ENCODE results near the gene VPS35. TPM values are rescaled to one million over a fixed set of nuclear protein-coding genes. Genes with fewer than 3 reads are reported as not detected.

VPS35 gene
- polyA plus RNA-seq, 2 of the 4 experiments (the other 2 are of a cell fraction) = 82.3 to 85.5 TPM

DNA sequence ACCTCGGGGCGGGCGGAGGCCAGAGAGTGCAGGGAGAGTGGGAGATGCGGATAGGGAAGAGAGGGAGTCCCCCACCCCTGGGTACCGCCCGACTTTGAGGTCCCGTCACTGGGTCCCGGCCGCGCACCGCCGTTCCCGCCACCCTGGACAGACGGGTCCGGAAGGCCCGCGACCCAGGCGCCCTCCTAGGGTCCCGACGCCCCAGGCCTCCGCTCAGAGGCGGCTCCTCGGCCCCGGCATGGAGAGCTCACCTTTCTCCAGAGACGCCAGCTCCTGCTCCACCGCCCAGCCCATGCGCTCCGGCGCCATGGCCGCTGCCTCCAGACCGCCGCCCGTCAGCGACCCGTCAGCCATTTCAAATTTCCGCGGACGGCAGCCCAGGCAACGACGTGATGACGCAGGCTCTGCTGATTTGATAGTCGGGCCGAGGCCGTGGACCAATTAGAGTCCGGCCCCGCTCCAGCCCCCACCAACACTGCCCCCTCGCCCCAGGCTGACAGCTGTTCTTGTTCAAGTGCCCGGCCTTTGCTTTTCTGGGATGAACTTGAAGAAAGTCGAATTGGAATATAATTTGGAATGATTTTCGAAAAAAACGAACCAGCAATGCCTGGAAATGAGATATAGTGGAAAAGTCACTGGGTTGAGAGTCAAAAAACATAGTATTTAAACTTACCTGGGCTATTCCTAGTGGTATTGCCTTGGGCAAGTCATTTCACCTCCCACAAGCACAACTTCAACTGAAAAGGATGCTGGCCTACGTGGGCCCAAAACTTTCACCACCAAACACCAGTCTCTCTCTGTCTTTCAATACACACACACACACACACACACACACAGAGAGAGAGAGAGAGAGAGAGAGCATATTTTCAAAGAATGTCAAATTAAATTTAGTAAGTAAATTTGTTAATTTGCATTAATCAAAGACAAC is 67.7 kb downstream of the VPS35 start, which contains the start of gene SHCBP1 (continued):
- TF ChIP-seq, protein P1, sequence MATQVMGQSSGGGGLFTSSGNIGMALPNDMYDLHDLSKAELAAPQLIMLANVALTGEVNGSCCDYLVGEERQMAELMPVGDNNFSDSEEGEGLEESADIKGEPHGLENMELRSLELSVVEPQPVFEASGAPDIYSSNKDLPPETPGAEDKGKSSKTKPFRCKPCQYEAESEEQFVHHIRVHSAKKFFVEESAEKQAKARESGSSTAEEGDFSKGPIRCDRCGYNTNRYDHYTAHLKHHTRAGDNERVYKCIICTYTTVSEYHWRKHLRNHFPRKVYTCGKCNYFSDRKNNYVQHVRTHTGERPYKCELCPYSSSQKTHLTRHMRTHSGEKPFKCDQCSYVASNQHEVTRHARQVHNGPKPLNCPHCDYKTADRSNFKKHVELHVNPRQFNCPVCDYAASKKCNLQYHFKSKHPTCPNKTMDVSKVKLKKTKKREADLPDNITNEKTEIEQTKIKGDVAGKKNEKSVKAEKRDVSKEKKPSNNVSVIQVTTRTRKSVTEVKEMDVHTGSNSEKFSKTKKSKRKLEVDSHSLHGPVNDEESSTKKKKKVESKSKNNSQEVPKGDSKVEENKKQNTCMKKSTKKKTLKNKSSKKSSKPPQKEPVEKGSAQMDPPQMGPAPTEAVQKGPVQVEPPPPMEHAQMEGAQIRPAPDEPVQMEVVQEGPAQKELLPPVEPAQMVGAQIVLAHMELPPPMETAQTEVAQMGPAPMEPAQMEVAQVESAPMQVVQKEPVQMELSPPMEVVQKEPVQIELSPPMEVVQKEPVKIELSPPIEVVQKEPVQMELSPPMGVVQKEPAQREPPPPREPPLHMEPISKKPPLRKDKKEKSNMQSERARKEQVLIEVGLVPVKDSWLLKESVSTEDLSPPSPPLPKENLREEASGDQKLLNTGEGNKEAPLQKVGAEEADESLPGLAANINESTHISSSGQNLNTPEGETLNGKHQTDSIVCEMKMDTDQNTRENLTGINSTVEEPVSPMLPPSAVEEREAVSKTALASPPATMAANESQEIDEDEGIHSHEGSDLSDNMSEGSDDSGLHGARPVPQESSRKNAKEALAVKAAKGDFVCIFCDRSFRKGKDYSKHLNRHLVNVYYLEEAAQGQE (IDR thresholded peaks at IDR 0.05) = peak; percentile 40; the same call in 1 of the 2 replicates
- no peak for TF ChIP-seq FOSL2 (IDR thresholded peaks at IDR 0.05)
- TF ChIP-seq FOSL2 (CRISPR knock-in tag; IDR thresholded peaks at IDR 0.05) = no peak
- TF ChIP-seq, protein P2, sequence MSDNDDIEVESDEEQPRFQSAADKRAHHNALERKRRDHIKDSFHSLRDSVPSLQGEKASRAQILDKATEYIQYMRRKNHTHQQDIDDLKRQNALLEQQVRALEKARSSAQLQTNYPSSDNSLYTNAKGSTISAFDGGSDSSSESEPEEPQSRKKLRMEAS (IDR thresholded peaks at IDR 0.05) = 0 out of 2 replicates have a peak, but pooled peaks have one; percentile 15
- TF ChIP-seq, protein P3, sequence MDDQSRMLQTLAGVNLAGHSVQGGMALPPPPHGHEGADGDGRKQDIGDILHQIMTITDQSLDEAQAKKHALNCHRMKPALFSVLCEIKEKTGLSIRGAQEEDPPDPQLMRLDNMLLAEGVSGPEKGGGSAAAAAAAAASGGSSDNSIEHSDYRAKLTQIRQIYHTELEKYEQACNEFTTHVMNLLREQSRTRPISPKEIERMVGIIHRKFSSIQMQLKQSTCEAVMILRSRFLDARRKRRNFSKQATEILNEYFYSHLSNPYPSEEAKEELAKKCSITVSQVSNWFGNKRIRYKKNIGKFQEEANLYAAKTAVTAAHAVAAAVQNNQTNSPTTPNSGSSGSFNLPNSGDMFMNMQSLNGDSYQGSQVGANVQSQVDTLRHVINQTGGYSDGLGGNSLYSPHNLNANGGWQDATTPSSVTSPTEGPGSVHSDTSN (IDR thresholded peaks at IDR 0.05) = 0 out of 2 replicates have a peak, but pooled peaks have one; percentile 2
- TF ChIP-seq POLR2A (IDR thresholded peaks at IDR 0.05; ENCODE audit: low read length) = peak; percentile 53
- TF ChIP-seq KDM5A (IDR thresholded peaks at IDR 0.05) = peak; percentile 89

DNA sequence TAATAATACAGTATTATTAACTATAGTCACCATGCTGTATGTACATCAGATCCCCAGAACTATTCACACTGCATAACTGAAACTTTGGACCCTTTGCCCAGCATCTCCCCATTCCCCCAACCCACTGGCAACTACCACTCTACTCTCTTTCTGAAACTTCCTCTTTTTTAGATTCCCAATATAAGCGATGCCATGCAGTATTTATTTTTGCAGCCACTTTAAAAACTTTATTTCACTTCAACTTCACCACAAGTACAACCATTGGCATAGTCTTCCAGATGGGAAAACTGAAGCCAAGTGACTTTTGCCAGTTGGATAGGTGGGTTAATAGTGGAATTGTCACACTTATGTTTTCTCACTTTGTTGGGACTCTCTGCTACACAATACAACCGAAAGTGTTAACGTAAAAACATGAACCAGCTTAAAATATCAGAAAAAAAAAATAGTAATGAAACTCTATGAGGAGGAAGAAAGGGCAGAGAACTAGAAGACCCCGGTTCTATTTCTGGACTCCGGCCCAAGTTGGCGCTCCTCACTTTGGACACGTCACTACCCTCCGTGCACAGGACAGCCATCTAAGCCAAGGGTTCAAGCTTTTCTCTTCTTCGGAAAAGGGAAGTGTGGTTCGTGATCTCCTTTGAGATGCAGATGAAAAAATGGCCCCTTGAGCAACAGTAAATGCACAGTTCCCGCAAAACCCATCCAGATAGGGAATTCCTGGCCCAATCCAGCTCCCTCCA is 68.5 kb downstream of the VPS35 start:
- FAIRE-seq = no peak
- CTCF ChIA-PET = interaction anchor here (0.7 to 5.8 kb wide), 3 partner anchors 9 to 66 kb away, joined by 4 to 28 read pairs (median 5); no protein-coding TSS in a partner anchor
- H3K9me3 ChIP-seq = no peaks in the 10 kb centered on the region

More for the DNA sequence above, 68.5 kb downstream of the VPS35 start:
- WGBS (ENCODE audit: missing lambda C conversion rate) = 6% methylated on average over 11 of the region's 11 CpGs
- Histone ChIP-seq H3K4me3 (peak overlapping the region; percentile 68), H3K4me1 (0 out of 3 replicates have a peak, but pooled peaks cover 3% of the 10 kb centered on the region), H3K27ac (peak overlapping the region; percentile 61 to 87; a peak in 5 of 6 replicates), H3K4me2 (peak overlapping the region; percentile 63)
- ATAC-seq = peak; percentile 2 to 14; a peak in 2 of 6 replicates
- POLR2A ChIA-PET = no interaction called here
- peak; percentile 7 to 19 for DNase-seq (ENCODE audit: low read depth in 1 of 2, low spot score in 1 of 2)
- TF ChIP-seq CHD2 (IDR thresholded peaks at IDR 0.05; ENCODE audit: low read length, partially characterized antibody) = no peak
- TF ChIP-seq, protein P4, sequence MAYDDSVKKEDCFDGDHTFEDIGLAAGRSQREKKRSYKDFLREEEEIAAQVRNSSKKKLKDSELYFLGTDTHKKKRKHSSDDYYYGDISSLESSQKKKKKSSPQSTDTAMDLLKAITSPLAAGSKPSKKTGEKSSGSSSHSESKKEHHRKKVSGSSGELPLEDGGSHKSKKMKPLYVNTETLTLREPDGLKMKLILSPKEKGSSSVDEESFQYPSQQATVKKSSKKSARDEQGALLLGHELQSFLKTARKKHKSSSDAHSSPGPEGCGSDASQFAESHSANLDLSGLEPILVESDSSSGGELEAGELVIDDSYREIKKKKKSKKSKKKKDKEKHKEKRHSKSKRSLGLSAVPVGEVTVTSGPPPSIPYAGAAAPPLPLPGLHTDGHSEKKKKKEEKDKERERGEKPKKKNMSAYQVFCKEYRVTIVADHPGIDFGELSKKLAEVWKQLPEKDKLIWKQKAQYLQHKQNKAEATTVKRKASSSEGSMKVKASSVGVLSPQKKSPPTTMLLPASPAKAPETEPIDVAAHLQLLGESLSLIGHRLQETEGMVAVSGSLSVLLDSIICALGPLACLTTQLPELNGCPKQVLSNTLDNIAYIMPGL (CRISPR knock-in tag; IDR thresholded peaks at IDR 0.05; ENCODE audit: borderline replicate concordance) = no peak
- no peak for TF ChIP-seq JUNB (IDR thresholded peaks at IDR 0.05)
- no peak for TF ChIP-seq SMC3 (IDR thresholded peaks at IDR 0.05)
- TF ChIP-seq NPAS2 (CRISPR knock-in tag; IDR thresholded peaks at IDR 0.05; ENCODE audit: borderline replicate concordance) = no peak
- TF ChIP-seq ZC3H11A (IDR thresholded peaks at IDR 0.05) = no peak
- no peak for TF ChIP-seq MYC (IDR thresholded peaks at IDR 0.05; ENCODE audit: borderline replicate concordance, low read length)
- TF ChIP-seq TP53 (CRISPR knock-in tag; IDR thresholded peaks at IDR 0.05) = no peak
- TF ChIP-seq MAZ (IDR thresholded peaks at IDR 0.05; ENCODE audit: borderline replicate concordance, low read depth, low read length) = no peak
- no peak for TF ChIP-seq RNF2 (IDR thresholded peaks at IDR 0.05; ENCODE audit: borderline replicate concordance, low read depth)
- no peak for TF ChIP-seq SREBF2 (IDR thresholded peaks at IDR 0.05)
- TF ChIP-seq ESRRA (IDR thresholded peaks at IDR 0.05; ENCODE audit: borderline replicate concordance, low read length) = no peak
- no peak for TF ChIP-seq POLR2A (IDR thresholded peaks at IDR 0.05; ENCODE audit: low read length)
- no peak for TF ChIP-seq FOSB (CRISPR knock-in tag; IDR thresholded peaks at IDR 0.05)
- TF ChIP-seq HOXA7 (CRISPR knock-in tag; IDR thresholded peaks at IDR 0.05) = no peak
- TF ChIP-seq EHMT2 (IDR thresholded peaks at IDR 0.05; ENCODE audit: low read depth) = no peak
- TF ChIP-seq ZSCAN20 (CRISPR knock-in tag; IDR thresholded peaks at IDR 0.05) = no peak
- no peak for TF ChIP-seq BHLHE40 (IDR thresholded peaks at IDR 0.05; ENCODE audit: low read depth, low read length)
- TF ChIP-seq, protein P5, sequence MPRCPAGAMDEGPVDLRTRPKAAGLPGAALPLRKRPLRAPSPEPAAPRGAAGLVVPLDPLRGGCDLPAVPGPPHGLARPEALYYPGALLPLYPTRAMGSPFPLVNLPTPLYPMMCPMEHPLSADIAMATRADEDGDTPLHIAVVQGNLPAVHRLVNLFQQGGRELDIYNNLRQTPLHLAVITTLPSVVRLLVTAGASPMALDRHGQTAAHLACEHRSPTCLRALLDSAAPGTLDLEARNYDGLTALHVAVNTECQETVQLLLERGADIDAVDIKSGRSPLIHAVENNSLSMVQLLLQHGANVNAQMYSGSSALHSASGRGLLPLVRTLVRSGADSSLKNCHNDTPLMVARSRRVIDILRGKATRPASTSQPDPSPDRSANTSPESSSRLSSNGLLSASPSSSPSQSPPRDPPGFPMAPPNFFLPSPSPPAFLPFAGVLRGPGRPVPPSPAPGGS (IDR thresholded peaks at IDR 0.05) = no peak
- TF ChIP-seq KDM5A (IDR thresholded peaks at IDR 0.05) = no peak

Measured in A549 (cell line).